Measurements from ENCODE around the gene FAM107B.
A peak's percentile ranks its signal among the peaks of the same experiment; 100 is the strongest.

FAM107B gene

GRCh38 chr10:14779001-14779651 is 4.4 kb upstream of the FAM107B start:
- H3K4me3 ChIP-seq (ENCODE audit: low read length) = no peak overlapping the region
- DNase-seq (ENCODE audit: low read depth) = peak; percentile 37
- TF ChIP-seq CTCF (IDR thresholded peaks at IDR 0.05; ENCODE audit: insufficient read depth, low read depth, low read length, missing control alignments) = no peak

- no peak for DNase-seq (ENCODE audit: low read depth)
- TF ChIP-seq CTCF (IDR thresholded peaks at IDR 0.05; ENCODE audit: insufficient read depth, low read depth, low read length, missing control alignments) = no peak
- H3K4me3 ChIP-seq (ENCODE audit: low read length) = no peak overlapping the region
Observed at GRCh38 chr10:14776546-14776945, 1.8 kb upstream of the FAM107B start.

GRCh38 chr10:14775656-14776055 is 959 bp upstream of the FAM107B start:
- TF ChIP-seq CTCF (IDR thresholded peaks at IDR 0.05; ENCODE audit: insufficient read depth, low read depth, low read length, missing control alignments) = no peak
- H3K4me3 ChIP-seq (ENCODE audit: low read length) = no peak overlapping the region
- DNase-seq (ENCODE audit: low read depth) = no peak

- H3K4me3 ChIP-seq (ENCODE audit: low read length) = no peak overlapping the region
- no peak for TF ChIP-seq CTCF (IDR thresholded peaks at IDR 0.05; ENCODE audit: insufficient read depth, low read depth, low read length, missing control alignments)
- DNase-seq (ENCODE audit: low read depth) = no peak
Observed at GRCh38 chr10:14774214-14774580, 500 bp downstream of the FAM107B start.

- no peak for DNase-seq (ENCODE audit: low read depth)
- TF ChIP-seq CTCF (IDR thresholded peaks at IDR 0.05; ENCODE audit: insufficient read depth, low read depth, low read length, missing control alignments) = peak; percentile 2
- H3K4me3 ChIP-seq (ENCODE audit: low read length) = no peak overlapping the region
Observed at GRCh38 chr10:14773551-14774213, 1.0 kb downstream of the FAM107B start.

- no peak overlapping the region for H3K4me3 ChIP-seq (ENCODE audit: low read length)
- TF ChIP-seq CTCF (IDR thresholded peaks at IDR 0.05; ENCODE audit: insufficient read depth, low read depth, low read length, missing control alignments) = no peak
- no peak for DNase-seq (ENCODE audit: low read depth)
Observed at GRCh38 chr10:14772399-14772798, 2.3 kb downstream of the FAM107B start.

GRCh38 chr10:14770927-14771326 is 3.8 kb downstream of the FAM107B start:
- no peak for DNase-seq (ENCODE audit: low read depth)
- no peak overlapping the region for H3K4me3 ChIP-seq (ENCODE audit: low read length)
- TF ChIP-seq CTCF (IDR thresholded peaks at IDR 0.05; ENCODE audit: insufficient read depth, low read depth, low read length, missing control alignments) = no peak

Measured in epithelial cell of esophagus (primary cell).